OCI-LY3 (cell line): ENCODE data around the gene CEP162.
"Not testable (repeated sequence)": the region's sequence is repeated elsewhere in the genome, so short reads cannot be mapped to it uniquely, and the experiment has no call there.

Experiments used
- H2AFZ ChIP-seq: fragments of 200-600, 300-600 bp; shearing (Covaris generic); 2 replicates; pipeline ENCODE4 v1.6.0; 2014; ENCODE audit warnings: antibody characterized with exemption, low read depth, low read length
- H3K27ac ChIP-seq: fragments of 200-600, 300-600 bp; sonication (generic); 2 replicates; pipeline ENCODE4 v1.5.1; 2014; ENCODE audit warnings: mild to moderate bottlenecking, low read length, moderate library complexity, mixed read lengths
- H3K27me3 ChIP-seq: fragments of 200-600, 300-600 bp; sonication (generic); 2 replicates; pipeline ENCODE4 v1.6.1; 2014; ENCODE audit warnings: low read depth, low read length, mixed read lengths
- H3K36me3 ChIP-seq: fragments of 200-600, 300-600 bp; sonication (generic); replicated peaks from 2 replicates; pipeline ENCODE3; 2014; ENCODE audit warnings: low read depth, low read length, mixed read lengths
- H3K4me1 ChIP-seq: fragments of 300-600, 200-600 bp; sonication (generic); 2 replicates; pipeline ENCODE4 v1.6.1; 2014; ENCODE audit warnings: low read length, mixed read lengths
- H3K4me2 ChIP-seq: fragments of 200-600, 300-600 bp; sonication (generic); 2 replicates; pipeline ENCODE4 v1.6.1; 2014; ENCODE audit warnings: low read length, mixed read lengths
- H3K4me3 ChIP-seq: fragments of 300-600, 200-600 bp; sonication (generic); 2 replicates; pipeline ENCODE4 v1.5.1; 2014; ENCODE audit warnings: antibody characterized with exemption, mild to moderate bottlenecking, low read length, moderate library complexity
- H3K79me2 ChIP-seq: fragments of 300-600, 200-600 bp; shearing (Covaris generic); 2 replicates; pipeline ENCODE4 v1.6.1; 2014; ENCODE audit warnings: mild to moderate bottlenecking, low read length, mixed read lengths
- H3K9ac ChIP-seq: fragments of 300-600, 200-600 bp; shearing (Covaris generic); 2 replicates; pipeline ENCODE4 v1.6.0; 2014; ENCODE audit warnings: mild to moderate bottlenecking, low read length, moderate library complexity
- H3K9me3 ChIP-seq: fragments of 200-600, 300-600 bp; shearing (Covaris generic); 2 replicates; pipeline ENCODE4 v1.6.1; 2014; ENCODE audit warnings: low read length, mixed read lengths; ENCODE audit not compliant: insufficient read depth
- H4K20me1 ChIP-seq: fragments of 200-600, 300-600 bp; sonication (generic); 2 replicates; pipeline ENCODE4 v1.6.1; 2016; ENCODE audit warnings: low read length, mixed read lengths; ENCODE audit not compliant: insufficient read depth
- EZH2phosphoT487 ChIP-seq: fragments of 200-600 bp; shearing (Covaris generic); IDR thresholded peaks from 2 replicates; pipeline ENCODE4 v1.6.1; 2018; ENCODE audit warnings: antibody characterized with exemption, mixed run types, low read depth
- TF ChIP-seq, protein P1 (sequence below): fragments of 200-600, 300-600 bp; sonication (generic); IDR thresholded peaks from 2 replicates; pipeline ENCODE4 v1.5.1; 2014; ENCODE audit warnings: antibody characterized with exemption, low read length, low read depth

The CEP162 gene

DNA sequence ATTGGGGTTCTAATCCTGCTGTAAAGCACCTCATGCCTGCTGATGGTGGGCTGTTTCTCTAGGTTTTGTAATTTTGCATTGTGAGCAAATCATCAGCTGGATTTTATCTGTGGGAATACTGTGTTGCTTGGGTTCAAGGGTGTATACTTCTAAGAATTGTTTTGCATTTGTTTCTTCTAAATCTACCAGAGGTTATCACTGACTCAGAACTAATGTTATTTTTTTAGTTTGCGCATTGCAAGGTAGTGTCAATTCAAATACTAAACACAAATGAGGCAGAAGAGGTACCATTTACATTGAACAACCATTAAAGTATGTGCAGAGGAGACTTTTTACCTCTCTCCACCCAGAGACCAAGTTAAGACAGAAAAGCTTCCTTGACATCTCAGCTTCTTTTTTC, 60.0 kb downstream of the CEP162 start:
- peaks cover under 1% of the 10 kb centered on the region for H3K36me3 ChIP-seq
- H3K79me2 ChIP-seq, result no peaks in the 10 kb centered on the region
- H3K9me3 ChIP-seq, result no peaks in the 10 kb centered on the region
- H3K27ac ChIP-seq, result no peak overlapping the region
- no peak overlapping the region for H3K4me2 ChIP-seq
- TF ChIP-seq, protein P1, sequence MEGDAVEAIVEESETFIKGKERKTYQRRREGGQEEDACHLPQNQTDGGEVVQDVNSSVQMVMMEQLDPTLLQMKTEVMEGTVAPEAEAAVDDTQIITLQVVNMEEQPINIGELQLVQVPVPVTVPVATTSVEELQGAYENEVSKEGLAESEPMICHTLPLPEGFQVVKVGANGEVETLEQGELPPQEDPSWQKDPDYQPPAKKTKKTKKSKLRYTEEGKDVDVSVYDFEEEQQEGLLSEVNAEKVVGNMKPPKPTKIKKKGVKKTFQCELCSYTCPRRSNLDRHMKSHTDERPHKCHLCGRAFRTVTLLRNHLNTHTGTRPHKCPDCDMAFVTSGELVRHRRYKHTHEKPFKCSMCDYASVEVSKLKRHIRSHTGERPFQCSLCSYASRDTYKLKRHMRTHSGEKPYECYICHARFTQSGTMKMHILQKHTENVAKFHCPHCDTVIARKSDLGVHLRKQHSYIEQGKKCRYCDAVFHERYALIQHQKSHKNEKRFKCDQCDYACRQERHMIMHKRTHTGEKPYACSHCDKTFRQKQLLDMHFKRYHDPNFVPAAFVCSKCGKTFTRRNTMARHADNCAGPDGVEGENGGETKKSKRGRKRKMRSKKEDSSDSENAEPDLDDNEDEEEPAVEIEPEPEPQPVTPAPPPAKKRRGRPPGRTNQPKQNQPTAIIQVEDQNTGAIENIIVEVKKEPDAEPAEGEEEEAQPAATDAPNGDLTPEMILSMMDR, result no peak
- no peak for TF ChIP-seq EZH2phosphoT487
- H3K4me1 ChIP-seq, result no peaks in the 10 kb centered on the region
- no peaks in the 10 kb centered on the region for H4K20me1 ChIP-seq
- no peak overlapping the region for H2AFZ ChIP-seq
- H3K27me3 ChIP-seq, result no peaks in the 10 kb centered on the region
- no peak overlapping the region for H3K4me3 ChIP-seq
- no peak overlapping the region for H3K9ac ChIP-seq

DNA sequence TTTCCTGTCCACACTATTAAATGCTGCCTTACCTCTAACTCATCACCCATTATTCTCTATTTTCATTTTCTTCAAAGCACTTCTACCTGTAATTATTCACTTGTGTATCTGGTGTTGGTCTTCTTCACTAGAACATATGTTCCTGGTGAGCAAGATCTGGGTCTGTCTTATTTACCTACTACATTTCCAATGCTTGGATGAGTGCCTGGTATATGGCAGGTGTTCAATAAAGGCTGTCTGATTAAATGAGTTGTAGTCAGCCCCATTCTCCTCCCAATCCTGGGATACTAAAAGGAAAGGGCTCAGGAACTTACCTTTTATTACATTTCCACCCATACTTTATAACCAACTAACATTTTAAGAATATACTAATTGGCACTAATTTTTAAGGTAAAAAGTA, 61.0 kb downstream of the CEP162 start:
- Histone ChIP-seq H3K9me3 (no peaks in the 10 kb centered on the region), H2AFZ (no peak overlapping the region), H3K9ac (no peak overlapping the region), H3K27me3 (no peaks in the 10 kb centered on the region), H4K20me1 (no peaks in the 10 kb centered on the region), H3K79me2 (no peaks in the 10 kb centered on the region), H3K4me1 (no peaks in the 10 kb centered on the region), H3K4me3 (no peak overlapping the region), H3K4me2 (no peak overlapping the region), H3K27ac (no peak overlapping the region), H3K36me3 (no peaks in the 10 kb centered on the region)
- TF ChIP-seq, protein P1, result no peak
- no peak for TF ChIP-seq EZH2phosphoT487

DNA sequence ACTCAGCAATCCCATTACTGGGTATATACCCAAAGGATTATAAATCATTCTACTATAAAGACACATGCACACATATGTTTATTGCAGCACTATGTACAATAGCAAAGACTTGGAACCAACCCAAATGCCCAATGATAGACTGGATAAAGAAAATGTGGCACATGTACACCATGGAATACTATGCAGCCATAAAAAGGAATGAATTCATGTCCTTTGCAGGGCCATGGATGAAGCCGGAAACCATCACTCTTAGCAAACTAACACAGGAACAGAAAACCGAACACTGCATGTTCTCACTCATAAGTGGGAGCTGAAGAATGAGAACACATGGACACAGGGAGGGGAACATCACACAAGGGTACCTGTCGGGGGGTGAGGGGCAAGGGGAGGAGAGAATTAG, 63.1 kb downstream of the CEP162 start:
- H2AFZ ChIP-seq, H3K27ac ChIP-seq, H3K27me3 ChIP-seq, H3K36me3 ChIP-seq, H3K4me2 ChIP-seq, H3K4me3 ChIP-seq, H3K4me1 ChIP-seq, H3K79me2 ChIP-seq, H4K20me1 ChIP-seq, H3K9me3 ChIP-seq, H3K9ac ChIP-seq: not testable (repeated sequence)

DNA sequence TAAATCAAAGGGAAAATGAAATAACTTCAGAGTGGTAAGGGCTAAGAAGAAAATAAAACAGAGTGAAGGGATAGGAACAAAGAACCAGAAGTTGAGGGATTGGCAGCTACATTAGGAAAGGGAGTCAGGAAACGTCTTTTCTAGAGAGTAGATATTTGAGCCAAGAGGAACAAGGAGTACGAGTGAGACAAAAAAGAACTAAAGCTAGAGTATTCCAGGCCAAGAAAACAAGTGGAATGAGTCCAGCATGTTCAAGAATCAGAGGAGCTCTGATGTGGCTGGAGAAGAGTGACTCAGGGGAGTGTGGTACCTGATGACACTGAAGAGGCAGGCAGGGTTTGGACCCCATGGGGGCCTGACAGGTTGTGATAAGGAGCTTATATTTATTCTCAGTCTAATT, 66.3 kb downstream of the CEP162 start:
- H3K36me3 ChIP-seq, result no peaks in the 10 kb centered on the region
- H3K27me3 ChIP-seq, result no peaks in the 10 kb centered on the region
- no peak overlapping the region for H3K9ac ChIP-seq
- no peak overlapping the region for H3K4me2 ChIP-seq
- TF ChIP-seq, protein P1, result no peak
- no peak for TF ChIP-seq EZH2phosphoT487
- H3K9me3 ChIP-seq, result no peaks in the 10 kb centered on the region
- no peaks in the 10 kb centered on the region for H4K20me1 ChIP-seq
- no peak overlapping the region for H3K27ac ChIP-seq
- H3K4me1 ChIP-seq, result no peaks in the 10 kb centered on the region
- no peak overlapping the region for H2AFZ ChIP-seq
- no peaks in the 10 kb centered on the region for H3K79me2 ChIP-seq
- H3K4me3 ChIP-seq, result no peak overlapping the region

DNA sequence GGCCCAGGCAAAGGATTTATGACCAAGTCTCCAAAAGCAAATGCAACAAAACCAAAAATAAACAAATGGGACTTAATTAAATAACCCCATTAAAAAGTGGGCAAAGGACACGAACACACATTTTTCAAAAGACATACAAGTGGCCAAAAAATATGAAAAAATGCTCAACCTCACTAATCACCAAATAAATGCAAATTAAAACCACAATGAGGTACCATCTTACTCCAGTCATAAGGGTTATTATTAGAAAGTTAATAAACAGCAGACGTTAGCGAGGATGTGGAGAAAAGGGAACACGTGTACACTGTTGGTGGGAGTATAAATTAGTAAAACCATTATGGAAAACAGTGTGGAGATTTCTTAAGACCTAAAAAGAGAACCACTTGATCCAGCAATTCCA, 71.1 kb downstream of the CEP162 start:
- TF ChIP-seq, protein P1, result no peak
- TF ChIP-seq EZH2phosphoT487, result no peak
- H3K4me1 ChIP-seq, result peaks cover 8% of the 10 kb centered on the region

More for the DNA sequence above, 71.1 kb downstream of the CEP162 start:
- Histone ChIP-seq H3K79me2 (no peaks in the 10 kb centered on the region), H3K9ac (no peak overlapping the region), H3K27me3 (no peaks in the 10 kb centered on the region), H3K4me2 (no peak overlapping the region), H3K27ac (no peak overlapping the region), H4K20me1 (no peaks in the 10 kb centered on the region), H3K36me3 (peaks cover 8% of the 10 kb centered on the region), H3K9me3 (no peaks in the 10 kb centered on the region), H3K4me3 (no peak overlapping the region), H2AFZ (no peak overlapping the region)
